ENCODE measurements around the gene PEAK3.
A peak's percentile ranks its signal among the peaks of the same experiment; 100 is the strongest.
"Not testable (repeated sequence)": the region's sequence is repeated elsewhere in the genome, so short reads cannot be mapped to it uniquely, and the experiment has no call there.

The PEAK3 gene

DNA sequence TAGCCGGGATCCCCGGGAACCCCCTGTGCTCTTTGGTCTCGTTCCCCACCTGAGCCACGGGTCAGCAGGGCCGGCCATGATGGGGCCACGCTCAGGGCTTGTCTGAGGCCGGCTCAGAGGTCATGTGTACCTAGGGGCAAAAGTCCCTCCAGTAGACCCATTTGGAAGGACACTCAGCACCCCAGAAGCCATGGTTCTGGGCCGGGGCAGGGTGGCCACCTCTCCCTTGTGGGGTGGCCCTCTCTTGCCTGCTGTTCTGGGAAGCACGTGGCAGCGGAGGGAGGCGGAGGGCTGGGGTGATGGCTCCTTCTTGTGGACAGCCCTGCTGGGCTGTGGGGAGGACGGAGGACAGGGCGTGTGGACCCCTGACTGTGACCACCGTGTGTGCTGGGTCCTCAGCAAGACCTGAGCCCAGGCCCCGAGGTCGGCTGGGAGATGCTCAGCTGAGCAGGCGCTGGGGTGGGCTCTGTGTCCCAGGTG lies 6.4 kb upstream of the PEAK3 start:
- ATAC-seq, result no peak

DNA sequence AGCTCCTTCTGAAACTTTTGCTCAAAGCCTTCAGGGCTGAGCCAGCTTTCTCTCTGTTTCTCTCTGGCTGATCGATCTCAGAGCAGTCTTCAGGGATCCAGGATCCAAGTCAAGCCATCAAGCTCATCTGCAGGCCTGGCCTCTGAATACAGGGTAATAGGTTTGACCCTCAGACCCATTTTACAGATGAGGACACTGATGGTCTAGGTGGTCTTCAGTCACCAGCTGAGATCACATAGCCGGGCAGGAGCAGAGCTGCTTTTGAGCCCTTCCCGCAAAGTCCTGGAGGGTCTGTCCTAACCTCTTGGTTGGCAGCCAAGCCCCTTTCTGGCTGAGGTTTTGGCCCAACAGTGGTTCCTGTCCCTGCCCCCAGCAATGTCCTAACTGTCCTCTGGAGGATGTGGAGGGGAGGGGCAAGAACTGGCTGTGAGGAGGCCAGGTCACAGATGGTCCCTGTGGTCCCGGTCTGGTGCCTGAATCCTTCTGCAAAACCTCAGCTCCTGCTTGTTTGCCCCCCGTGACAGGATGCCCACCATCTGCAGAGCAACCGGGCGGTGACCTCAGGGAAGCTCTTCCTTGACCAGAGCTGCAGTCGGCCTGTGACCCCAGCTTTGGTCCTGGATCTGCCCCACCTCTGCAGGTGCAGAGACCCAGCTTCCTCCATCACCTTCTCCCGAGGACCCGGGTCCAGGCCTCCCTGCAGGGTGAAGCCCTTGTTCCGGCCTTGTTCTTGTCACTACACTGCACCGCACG lies 5.8 kb upstream of the PEAK3 start:
- ATAC-seq, result no peak

DNA sequence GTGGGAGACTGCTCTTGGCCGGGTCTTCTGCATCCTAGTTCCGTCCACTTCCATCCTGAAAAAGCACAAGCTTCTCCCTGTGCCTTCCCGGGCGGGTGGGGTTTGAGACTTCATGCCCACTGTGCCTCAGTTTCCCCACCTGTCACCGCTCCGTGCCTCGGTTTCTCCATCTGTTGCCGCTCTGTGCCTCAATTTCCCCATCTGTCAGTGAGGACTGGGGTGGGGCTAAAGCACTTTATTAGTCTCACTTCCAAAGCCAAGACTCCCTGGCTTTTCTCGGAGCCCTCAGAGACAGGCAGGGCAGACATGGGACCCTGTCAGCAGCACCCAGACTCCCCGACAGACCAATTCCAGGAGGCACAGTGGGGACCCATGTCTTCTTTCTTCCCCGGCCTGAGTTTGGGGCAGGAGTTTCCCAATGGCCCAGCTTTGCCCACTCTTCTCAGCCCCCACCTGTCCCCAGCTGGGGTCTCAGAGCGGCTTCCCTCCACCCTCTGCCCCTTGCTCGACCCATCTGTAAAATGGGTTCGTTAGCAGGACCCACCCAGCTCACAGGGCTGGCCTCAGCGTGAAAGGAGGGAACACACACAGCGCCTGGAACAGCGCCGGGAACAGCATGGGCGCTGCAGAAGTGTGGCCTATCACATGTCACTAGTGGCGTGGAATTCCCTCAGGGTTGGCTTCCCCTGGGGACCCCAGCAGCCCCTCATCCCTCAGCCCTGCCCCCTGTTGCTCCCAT lies 4.6 kb upstream of the PEAK3 start:
- ATAC-seq, result no peak

DNA sequence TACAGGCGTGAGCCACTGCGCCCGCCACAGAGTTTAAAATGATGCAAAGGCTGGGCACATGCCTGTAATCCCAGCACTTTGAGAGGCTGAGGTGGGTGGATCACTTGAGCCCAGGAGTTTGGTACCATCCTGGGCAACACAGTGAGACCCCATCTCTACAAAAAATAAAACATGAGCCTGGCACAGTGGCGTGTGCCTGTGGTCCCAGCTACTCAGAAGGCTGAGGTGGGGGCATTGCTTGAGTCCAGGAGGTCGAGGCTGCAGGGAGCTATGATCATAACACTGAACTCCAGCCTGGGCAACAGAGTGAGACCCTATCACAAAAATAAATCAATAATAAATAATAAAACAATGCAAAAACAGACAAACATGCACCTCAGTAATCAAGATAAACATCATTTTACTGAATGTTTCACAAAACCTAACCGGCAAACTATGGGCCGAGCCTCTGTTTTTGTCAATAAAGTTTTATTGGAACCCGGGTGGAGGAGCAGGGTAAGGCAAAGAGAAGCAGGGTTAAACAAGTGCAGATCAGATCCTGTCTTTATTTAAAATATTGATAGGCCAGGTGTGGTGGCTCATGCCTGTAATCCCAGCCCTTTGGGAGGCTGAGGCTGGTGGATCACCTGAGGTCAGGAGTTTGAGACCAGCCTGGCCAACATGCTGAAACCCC lies 2.0 kb upstream of the PEAK3 start:
- ATAC-seq, result no peak

DNA sequence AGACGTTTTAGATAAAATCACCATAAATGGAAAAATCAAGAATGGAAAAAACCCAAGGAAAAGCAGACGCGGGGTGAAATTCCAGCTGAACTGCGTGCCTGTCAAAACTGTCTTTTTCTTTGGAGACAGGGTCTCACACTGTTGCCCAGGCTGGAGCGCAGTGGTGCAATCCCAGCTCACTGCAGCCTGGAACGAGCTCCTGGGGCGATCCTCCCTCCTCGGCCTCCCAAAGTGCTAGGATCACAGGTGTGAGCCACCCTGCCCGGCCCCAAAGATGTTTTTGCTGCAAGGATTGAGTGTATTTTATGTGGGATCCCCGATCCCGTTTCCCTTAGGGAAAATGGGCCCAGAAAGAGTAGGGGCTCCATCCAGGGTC lies 875 bp upstream of the PEAK3 start:
- no peak for ATAC-seq

DNA sequence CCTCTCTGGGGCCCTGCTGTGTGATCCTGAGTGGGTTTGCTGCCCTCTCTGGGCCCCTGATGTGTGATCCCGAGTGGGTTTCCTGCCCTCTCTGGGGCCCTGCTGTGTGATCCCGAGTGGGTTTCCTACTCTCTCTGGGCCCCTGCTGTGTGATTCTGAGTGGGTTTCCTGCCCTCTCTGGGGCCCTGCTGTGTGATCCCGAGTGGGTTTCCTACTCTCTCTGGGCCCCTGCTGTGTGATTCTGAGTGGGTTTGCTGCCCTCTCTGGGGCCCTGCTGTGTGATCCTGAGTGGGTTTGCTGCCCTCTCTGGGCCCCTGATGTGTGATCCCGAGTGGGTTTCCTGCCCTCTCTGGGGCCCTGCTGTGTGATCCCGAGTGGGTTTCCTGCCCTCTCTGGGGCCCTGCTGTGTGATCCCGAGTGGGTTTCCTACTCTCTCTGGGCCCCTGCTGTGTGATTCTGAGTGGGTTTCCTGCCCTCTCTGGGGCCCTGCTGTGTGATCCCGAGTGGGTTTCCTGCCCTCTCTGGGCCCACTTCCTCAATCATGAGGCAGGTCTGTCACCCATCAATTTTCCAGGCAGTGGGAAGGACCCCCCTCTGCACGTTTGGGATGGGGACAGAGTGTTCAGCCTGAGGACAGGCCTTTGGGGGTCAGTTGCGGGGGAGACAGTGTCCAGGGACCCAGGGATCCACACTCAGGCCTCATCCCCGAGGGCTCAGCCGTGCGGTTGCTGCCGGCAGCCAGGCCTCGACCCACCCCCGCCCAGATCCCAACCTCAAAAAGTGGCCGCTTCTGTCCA lies 512 bp downstream of the PEAK3 start:
- not testable (repeated sequence) for ATAC-seq

DNA sequence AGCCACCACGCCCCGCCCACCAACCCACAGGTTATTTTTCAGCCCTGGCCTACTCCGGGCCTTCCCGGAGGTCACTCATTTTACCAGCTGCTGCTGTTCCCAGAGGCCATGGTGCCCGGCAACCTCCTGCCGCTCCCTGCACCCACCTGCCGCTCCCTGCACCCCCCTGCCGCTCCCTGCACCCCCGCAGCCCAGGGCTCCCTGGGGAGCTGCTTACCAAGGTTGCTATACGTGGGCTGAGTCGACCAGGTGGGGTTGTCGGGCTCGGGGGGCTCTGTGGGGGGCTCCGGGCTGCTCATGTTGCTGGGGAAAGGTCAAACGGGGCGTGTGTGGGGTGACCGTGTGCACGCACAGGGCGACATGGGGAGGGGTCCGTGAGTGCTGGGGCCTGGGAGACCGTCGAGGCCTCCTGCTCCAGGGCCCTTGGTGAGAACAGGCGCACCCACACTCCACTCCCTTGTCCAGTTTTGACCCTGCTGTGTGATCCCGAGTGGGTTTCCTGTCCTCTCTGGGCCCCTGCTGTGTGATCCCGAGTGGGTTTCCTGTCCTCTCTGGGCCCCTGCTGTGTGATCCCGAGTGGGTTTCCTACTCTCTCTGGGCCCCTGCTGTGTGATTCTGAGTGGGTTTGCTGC lies 1.2 kb downstream of the PEAK3 start:
- no peak for ATAC-seq

DNA sequence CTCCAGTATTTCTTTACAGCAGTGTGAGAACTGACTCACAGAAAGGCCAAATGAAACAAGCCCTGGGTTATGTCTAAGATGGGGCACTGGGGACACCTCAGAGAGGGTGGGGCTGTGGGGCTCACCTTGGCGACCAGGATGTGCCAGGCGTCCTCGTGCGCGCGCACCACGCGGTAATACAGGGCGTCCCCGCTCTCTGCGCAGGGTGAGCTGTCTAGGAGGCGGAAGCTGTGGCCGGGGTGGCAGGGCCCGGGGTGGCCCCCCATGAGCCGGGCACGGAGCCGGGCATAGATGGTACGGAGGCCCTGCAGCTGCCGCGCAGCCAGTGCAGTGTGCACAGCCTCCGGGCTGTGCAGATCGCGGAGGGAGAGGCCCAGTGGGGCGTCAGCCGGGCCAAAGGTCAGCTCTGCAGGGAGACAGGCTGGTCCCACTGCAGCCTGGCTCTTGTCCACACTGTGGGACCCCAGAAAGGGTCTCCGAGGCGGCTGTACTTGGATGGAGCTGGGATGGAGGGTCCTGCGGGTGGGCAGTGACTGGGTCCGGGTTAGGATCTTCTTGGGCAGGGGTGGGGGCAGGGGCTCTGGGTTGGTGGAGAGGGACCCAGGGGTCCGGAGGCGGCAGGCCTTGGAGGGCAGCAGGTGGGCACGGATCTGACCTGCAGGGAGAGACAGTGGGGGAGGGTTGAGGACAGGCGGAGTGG lies 3.4 kb downstream of the PEAK3 start:
- no peak for ATAC-seq

DNA sequence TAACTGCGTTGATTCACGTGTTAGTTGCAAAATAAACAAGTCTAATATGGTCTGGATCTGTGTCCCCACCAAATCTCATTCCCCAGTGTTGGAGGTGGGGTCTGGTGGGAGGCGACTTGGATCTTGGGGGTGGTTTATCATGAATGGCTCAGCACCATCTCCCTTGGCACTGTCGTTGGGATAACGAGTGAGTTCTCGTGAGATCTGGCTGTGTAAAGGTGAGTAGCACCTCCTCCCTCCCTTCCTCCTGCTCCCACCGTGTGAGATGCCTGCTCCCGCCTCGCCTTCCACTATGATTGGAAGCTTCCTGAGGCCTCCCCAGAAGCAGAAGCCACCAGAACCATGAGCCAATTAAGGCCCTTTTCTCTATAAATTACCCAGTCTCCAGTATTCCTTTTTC lies 4.8 kb downstream of the PEAK3 start:
- ATAC-seq, result no peak

DNA sequence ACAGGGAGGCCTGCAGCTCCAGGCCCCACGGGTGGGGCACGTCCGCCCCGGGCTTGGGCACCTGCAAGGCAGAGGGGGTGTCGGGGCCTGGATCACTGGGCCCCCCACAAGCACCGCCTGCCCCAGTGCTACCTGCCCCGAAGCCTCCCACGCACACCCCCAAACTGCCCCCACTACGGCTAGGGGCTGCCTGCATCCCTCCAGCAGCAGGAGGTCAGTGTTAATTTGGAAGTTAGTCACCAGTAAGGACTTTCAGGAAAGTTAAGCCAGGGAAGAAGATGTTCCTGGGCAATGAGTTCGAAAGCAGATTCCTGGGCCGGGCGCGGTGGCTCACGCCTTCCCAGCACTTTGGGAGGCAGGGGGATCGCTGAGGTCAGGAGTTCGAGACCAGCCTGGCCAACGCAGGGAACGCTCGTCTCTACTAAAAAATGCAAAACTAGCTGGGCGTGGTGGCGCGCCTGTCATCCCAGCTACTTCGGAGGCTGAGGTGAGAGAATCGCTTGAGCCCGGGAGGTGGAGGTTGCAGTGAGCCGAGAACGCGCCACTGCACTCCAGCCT lies 5.5 kb downstream of the PEAK3 start:
- no peak for ATAC-seq

DNA sequence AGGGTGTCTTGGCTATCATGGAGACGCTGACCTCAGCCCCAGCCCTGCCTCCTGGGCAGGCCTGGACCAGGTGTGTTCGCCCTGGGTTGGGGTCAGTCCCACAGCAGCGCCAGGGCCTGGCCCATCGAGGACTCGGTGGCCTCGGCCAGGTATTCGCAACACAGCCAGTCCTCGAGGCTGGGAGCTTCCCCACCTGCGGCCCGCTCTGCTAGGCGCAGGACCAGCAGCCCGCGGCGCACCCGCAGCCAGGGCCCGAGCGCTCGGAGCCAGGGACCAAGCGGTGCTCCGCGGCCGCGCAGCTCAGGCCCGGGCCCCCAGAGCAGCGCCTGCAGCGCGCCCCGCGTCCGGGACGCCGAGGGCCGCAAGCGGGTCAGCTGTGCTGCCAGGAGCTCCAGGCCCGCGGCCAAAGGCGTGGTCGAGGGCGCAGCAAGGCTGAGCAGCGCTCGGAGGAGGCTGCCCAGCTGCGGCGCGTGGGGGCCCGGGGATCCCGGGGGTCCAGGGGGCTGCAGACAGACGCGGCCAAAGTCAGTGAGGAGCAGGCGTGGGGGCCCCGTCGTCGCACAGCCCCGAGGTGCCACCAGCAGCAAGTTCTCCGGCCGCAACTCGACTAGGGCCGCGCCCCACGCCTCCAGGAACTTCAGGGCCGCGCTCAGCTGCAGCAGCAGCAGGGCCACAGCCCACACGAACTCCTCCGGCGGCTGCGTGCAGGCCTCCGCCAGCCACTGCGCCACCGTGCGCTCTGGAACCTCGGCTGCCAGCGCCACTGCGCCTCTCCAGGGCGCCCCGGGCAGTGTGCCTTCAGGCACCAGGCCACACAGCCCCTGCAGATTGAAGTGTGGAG lies 6.2 kb downstream of the PEAK3 start:
- no peak for ATAC-seq

DNA sequence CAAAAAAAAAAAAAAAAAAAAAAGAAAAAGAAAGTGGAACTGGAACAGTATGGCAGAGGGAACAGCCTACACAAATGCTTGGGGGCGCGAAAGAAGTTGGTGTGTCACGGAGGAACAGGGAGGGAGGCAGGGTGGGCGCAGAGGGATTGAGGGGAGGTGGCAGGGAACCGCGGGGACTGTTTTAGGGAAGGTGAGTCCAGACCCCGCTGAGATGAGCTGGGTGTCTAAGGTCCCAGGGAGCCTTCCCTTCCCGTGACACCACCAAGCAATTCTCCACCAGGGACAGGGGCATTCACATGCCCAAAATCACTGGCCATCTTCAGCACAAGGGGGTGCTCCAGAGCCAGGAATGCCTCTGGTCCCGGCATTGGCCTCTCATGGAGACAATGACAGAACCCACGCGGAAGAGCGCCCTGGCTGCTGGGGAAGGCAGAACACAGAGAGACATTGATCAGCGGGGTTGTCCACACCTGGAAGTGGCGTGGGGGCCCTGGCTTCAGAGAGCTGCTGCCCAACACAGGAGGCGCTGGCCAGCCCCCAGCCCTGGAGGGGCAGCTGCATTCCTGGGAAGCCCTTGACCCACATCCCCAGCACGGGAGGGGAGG lies 6.9 kb downstream of the PEAK3 start:
- ATAC-seq, result no peak

DNA sequence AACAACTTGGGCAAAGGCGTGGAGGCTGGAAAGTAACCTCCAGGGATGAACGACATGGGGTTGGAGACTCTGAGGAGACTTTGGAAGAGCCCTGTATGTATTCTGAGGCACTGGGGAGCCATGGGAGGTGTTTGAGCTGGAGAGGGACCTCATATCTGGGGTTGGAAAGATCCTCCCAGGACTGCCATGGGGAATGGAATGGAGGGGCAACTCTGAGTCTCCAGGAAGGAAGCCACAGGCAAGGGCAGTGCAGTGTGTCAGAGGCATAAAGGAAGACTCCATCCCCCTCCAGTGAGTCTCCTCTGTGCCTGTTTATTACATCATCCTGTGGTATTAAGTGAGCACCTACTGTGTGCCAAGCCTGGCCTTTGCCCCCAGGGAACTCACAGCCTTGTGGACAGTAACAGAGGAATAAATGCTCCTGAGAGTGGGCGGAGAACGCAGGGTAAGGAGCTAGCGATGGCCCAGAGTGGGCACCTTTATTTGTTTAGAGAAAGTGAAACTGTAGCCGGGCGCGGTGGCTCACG lies 7.7 kb downstream of the PEAK3 start:
- ATAC-seq, result no peak

DNA sequence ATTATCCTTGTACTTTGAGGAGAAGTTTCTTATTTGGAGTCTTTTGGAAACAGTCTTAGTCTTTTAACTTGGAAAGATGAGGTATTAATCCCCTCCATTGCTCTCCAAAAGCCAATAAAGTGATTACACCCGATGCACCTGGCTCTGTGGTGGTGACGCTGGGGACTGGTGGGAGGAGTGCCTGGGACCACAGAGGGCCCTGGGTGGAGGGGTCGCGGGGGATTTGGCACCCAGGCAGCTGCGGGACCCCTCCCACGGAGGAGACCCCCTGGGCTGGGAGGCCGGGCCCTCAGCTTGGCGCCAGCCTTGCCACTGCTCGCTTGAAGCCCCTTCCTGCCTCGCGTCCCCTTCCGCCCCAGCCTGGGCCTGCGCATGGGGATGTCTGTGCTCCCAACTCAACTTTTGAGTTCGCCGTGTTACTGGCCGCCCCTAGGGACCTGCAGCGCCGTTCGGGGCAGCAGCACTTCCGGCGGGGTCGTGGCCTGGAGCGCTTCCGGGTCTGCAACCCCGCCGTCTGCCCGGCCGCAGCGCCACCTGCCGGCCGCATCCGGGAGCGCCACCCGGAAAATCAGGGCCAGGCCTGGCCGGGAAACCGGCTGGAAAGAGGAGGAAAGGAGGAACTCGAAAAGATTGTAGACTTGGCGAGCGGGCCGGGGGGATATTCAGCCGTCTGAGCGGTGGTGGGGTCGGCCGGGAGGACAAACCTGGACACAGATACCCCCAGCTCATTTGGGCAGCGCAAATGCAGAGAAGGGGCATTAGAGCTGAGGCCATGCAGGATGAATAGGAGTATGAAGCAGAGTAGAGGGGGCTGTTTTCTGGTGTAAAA lies 8.4 kb downstream of the PEAK3 start:
- ATAC-seq, result peak; percentile 22 to 46

DNA sequence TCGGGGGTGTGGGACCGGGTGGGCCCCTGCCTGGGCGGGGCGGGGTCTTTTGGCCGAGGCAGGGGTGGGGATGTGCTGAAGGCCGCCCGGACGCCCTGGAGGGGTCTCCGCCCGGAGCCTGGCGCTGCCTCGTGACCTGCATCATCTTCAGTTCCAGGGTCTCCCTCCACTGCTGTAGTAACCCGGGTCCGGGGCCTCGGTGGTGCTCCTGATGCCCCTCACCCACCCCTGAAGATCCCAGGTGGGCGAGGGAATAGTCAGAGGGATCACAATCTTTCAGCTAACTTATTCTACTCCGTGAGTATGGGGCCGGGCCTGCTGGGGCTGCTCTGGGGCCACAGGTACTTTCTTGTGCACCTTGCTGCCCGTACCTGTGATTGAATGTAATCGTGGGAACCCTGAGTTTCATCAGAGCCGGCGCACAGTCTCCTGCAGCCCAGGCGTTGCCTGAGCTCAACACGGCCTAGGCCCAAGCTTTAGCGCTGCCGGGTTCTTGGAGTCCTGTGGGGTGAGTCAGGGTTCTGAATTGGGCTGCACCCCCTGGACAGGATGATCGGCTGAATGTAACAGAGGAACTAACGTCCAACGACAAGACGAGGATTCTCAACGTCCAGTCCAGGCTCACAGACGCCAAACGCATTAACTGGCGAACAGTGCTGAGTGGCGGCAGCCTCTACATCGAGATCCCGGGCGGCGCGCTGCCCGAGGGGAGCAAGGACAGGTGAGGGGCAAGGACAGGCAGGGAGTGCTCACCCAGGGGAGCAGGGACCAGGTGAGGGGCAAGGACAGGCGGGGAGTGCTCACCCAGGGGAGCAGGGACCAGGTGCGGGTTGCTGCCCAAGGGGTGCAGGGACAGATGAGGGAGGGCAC lies 10.5 kb downstream of the PEAK3 start:
- ATAC-seq, result no peak

DNA sequence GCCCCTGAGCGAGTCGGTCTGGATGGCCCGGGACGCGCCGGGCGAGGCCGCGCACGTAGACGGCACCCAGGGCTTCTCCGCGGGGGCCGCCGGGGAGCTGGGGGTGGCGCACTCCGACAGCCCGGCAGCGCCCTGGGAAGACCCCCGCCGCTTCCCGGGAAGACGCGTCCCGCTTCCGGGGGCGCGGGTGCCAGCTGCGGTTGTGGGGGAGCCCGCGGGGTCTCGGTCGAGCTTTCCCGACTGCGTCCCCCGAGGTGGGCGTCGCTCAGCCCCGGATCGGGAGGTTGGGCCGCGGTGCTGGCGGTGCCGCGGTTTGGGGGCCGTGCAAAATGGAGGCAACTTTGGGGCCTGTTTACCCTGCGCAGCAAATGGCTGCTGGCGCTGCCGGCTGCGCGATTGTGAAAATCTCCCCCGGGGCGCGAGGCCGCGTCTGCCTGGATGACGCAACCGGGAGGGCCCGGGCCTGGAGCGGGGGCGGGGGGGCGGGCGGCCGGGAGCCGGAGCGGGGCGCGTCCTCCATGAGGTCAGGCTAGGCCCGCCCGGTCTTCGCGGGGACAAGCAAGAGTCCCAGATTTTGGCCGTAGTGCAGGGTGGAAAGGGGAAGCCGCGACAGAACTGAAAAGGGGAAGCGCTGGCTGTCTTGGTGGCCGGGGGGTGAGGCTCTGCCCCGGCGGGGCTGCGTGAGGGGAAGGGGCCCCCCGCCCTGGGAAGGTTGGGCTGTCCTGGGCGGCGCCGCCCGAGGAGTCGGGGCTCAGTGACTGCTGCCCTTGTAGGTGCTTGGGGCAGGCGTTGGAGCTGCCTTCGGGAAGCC lies 11.3 kb downstream of the PEAK3 start:
- peak; percentile 28 to 37 for ATAC-seq

DNA sequence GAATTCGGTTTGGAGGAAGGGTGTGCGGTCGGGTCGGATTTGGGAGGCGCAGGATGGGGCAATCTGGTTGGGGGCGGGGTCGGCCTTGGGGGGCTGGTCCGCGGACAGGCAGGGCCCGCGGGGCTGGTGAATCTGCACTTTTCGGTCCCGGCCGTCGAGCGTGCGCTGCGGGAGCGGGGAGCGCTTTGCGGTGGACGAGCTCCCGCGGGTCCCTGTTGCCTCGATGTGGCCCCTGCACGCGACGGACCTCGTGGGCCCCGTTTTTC lies 11.9 kb downstream of the PEAK3 start:
- no peak for ATAC-seq

Data from activated CD4-positive, CD25-positive, alpha-beta regulatory T cell treated with anti-CD3 and anti-CD28 coated beads, Interleukin-2, amount 50 U/mL, for 24 hours (primary cell).